IPS-20b (cell line): Measurements from ENCODE around the gene STAM2.
A peak's percentile ranks its signal among the peaks of the same experiment; 100 is the strongest.
"Not testable (repeated sequence)": the region's sequence is repeated elsewhere in the genome, so short reads cannot be mapped to it uniquely, and the experiment has no call there.

ENCODE experiments used
- H3K27ac ChIP-seq: one replicate; pipeline ENCODE4 v1.5.1; 2013; ENCODE audit warnings: low read length
- H3K27me3 ChIP-seq: 2 replicates; pipeline ENCODE4 v1.6.1; 2013; ENCODE audit warnings: mild to moderate bottlenecking, low read length, inconsistent platforms; ENCODE audit not compliant: insufficient read depth
- H3K36me3 ChIP-seq: 2 replicates; pipeline ENCODE4 v1.6.1; 2013; ENCODE audit warnings: low read depth, mild to moderate bottlenecking, inconsistent platforms, low read length, moderate library complexity; ENCODE audit not compliant: insufficient read depth
- H3K4me1 ChIP-seq: 2 replicates; pipeline ENCODE4 v1.6.1; 2013; ENCODE audit warnings: mild to moderate bottlenecking, control low read depth, inconsistent platforms, low read length, moderate library complexity; ENCODE audit not compliant: insufficient read depth
- H3K4me3 ChIP-seq: 2 replicates; pipeline ENCODE4 v1.5.1; 2013; ENCODE audit warnings: mild to moderate bottlenecking, low read length, inconsistent platforms
- H3K9ac ChIP-seq: 2 replicates; pipeline ENCODE4 v1.6.1; 2013; ENCODE audit warnings: low read depth, mild to moderate bottlenecking, inconsistent platforms, low read length, moderate library complexity
- H3K9me3 ChIP-seq: 2 replicates; pipeline ENCODE4 v1.6.1; 2013; ENCODE audit warnings: mild to moderate bottlenecking, low read depth, low read length, inconsistent platforms; ENCODE audit not compliant: insufficient read depth

STAM2 gene

DNA sequence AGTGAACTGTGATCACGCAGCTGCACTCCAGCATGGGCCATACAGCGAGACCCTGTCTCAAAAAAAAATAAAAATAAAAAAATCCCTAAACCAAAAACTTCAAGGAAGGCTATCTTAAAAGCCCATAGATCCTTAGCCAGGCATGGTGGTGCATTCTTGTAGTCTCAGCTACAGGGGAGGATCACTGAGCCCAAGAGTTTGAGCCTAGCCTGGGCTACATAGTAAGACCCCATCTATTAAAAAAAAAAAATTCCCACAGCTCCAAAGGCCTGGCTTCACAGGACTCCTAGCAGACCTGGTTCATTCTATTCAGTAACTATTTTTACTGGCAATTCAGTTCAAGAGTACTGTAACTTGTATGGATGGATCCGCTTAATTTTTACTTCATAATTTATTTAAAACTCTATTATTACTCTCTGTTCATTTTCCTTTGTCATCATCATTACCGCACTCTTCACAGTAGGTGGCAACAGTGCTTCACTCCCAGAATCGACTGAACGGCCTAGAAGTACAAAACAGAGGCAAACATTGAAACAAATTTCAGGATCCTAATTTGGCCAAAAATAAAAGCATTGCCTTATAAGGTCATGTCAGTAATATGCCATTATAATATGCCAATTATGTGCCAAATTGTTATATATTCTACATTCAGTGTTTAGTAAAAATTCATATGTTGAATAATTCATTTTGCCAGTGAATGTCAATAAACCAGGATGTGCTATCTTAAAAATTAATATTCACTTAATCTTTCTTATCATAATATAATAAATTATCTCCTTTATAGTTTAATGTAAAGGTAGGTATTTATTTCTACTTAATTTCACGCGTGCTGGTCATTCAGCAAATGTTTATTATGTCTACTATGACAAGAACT, 14.3 kb upstream of the STAM2 start:
- Histone ChIP-seq H3K36me3 (no peaks in the 10 kb centered on the region), H3K9me3 (peaks cover 2% of the 10 kb centered on the region; the same call in 1 of the 2 replicates), H3K4me3 (no peak overlapping the region)

DNA sequence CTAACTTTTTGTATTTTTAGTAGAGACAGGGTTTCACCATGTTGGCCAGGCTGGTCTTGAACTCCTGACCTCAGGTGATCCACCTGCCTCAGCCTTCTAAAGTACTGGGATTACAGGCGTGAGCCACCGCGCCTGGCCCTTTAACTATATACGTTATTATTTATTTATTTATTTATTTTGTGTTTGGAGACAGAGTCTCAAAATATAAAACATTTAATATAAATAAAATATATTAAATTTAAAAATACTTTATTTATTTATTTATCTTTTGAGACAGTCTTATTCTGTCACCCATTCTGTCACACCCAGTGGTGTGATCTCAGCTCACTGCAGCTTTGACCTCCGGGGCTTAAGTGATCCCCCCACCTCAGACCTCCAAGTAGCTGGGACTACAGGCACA, 11.2 kb upstream of the STAM2 start:
- H3K4me1 ChIP-seq, H3K27ac ChIP-seq, H3K36me3 ChIP-seq, H3K9ac ChIP-seq, H3K4me3 ChIP-seq: not testable (repeated sequence)
- peaks cover 15% of the 10 kb centered on the region for H3K9me3 ChIP-seq
- peaks cover 33% of the 10 kb centered on the region for H3K27me3 ChIP-seq

More for the DNA sequence above, 14.3 kb upstream of the STAM2 start:
- no peak overlapping the region for H3K27ac ChIP-seq
- no peak overlapping the region for H3K9ac ChIP-seq
- no peaks in the 10 kb centered on the region for H3K4me1 ChIP-seq
- peaks cover 10% of the 10 kb centered on the region for H3K27me3 ChIP-seq

- no peak overlapping the region for H3K27ac ChIP-seq
- no peak overlapping the region for H3K4me3 ChIP-seq
- H3K36me3 ChIP-seq: no peaks in the 10 kb centered on the region
- H3K9me3 ChIP-seq: peaks cover 15% of the 10 kb centered on the region
- H3K4me1 ChIP-seq: no peaks in the 10 kb centered on the region
- peaks cover 35% of the 10 kb centered on the region for H3K27me3 ChIP-seq
- no peak overlapping the region for H3K9ac ChIP-seq
Measured at GRCh38 chr2:152186262-152186661, 10.7 kb upstream of the STAM2 start.

DNA sequence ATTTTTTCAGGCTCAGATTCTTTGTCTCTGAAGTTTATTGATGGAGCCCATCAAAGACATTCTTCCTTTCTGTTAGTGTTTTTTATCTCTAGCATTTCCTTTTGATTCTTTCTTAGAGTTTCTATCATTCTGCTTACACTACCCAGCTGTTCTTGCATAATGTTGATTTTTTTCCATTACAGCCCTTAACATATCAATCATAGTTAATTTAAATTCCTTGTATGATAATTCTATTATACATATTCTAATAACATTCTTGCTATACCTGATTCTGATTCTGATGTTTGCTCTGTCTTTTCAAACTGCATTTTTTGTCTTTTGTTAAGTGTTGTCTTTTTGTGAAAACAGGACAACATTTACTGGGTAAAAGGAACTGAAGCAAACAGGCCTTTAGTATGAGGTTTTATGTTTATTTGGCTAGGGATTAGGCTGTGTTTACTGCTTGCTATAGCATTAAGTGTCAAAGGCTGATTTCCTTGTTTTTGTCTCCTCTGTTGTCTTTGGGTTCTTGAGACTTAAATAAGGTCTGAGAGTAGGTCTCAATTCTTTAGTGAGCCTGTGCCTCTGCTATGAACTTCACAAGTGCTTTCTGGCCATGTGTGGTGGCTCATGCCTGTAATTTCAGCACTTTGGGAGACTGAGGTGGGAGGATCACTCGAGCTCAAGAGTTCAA, 8.0 kb upstream of the STAM2 start:
- Histone ChIP-seq H3K27ac (no peak overlapping the region), H3K27me3 (peaks cover 35% of the 10 kb centered on the region), H3K9me3 (peaks cover 26% of the 10 kb centered on the region), H3K4me1 (no peaks in the 10 kb centered on the region), H3K9ac (no peak overlapping the region), H3K36me3 (no peaks in the 10 kb centered on the region), H3K4me3 (no peak overlapping the region)

DNA sequence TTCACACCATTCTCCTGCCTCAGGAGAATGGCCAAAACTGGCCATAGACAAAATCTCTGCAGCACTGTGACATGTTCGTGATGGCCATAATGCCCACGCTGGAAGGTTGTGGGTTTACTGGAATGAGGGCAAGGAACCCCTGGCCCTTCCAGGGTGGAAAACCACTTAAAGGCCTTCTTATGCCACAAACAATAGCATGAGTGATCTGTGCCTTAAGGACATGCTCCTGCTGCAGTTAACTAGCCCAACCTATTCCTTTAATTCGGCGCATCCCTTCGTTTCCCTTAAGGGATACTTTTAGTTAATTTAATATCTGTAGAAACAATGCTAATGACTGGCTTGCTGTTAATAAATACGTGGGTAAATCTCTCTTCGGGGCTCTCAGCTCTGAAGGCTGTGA, 2.1 kb upstream of the STAM2 start:
- not testable (repeated sequence) for H3K4me3 ChIP-seq, H3K4me1 ChIP-seq, H3K27ac ChIP-seq, H3K36me3 ChIP-seq, H3K9ac ChIP-seq
- peaks cover 18% of the 10 kb centered on the region; the same call in 1 of the 2 replicates for H3K27me3 ChIP-seq
- H3K9me3 ChIP-seq: peaks cover 13% of the 10 kb centered on the region; the same call in 1 of the 2 replicates

DNA sequence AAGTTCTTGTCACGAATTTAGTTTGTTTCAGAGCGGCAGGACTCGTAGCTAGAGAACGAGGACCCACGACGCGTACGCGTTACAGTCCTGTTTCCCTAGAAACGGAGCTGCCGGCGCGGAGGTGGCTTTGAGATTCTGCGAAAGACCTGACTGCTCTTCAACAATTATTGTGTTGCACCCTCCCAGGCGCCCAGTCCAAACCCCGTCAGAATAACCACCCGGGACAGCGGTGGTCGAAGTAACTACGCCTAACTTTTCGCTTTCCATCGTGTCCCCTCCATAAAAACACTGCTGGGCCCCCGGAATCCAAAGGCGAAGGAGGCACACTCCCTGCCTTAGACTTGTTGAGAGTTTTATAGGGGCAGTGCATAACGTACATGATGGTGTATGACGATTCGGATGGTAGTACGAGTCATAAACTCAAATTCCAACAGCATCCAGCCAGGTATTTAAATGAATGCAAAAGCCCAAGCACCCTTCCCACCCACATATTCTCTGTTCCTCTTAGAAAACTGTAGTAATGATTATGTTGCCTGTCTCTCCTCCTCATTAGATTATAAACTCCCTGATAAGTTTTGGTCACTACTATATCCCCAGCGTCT, 651 bp upstream of the STAM2 start:
- H3K4me1 ChIP-seq: no peaks in the 10 kb centered on the region
- peaks cover 7% of the 10 kb centered on the region; the same call in 1 of the 2 replicates for H3K27me3 ChIP-seq
- no peaks in the 10 kb centered on the region for H3K36me3 ChIP-seq
- H3K9me3 ChIP-seq: peaks cover 11% of the 10 kb centered on the region; the same call in 1 of the 2 replicates
- no peak overlapping the region for H3K27ac ChIP-seq
- H3K9ac ChIP-seq: peak overlapping the region; percentile 85; the same call in 1 of the 2 replicates
- peak overlapping the region; percentile 93 for H3K4me3 ChIP-seq

GRCh38 chr2:152175012-152175367, 573 bp downstream of the STAM2 start:
- Histone ChIP-seq H3K9ac (peak overlapping the region; percentile 85), H3K27ac (peak overlapping the region; percentile 83), H3K4me3 (peak overlapping the region; percentile 93)

DNA sequence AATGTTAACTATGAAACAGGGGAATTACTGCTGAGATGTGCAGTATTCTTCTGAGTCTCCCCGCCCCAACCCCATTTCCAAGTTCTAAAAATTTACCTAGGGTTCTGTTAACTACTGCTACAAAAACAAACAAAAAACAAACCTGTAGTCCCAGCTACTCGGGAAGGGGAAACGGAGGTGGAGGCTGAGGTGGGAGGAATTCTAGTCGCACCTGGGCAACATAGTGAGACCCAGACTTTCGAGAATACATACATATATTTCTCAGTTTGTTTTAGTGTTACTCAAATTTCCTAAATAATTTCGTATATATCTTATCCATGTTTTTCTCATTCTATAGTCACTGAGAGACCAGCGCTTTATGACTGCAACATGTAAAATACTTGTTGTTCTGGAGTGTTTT, 989 bp downstream of the STAM2 start:
- peak overlapping the region; percentile 93 for H3K4me3 ChIP-seq
- H3K4me1 ChIP-seq: no peaks in the 10 kb centered on the region
- H3K27me3 ChIP-seq: peaks cover 7% of the 10 kb centered on the region; the same call in 1 of the 2 replicates
- H3K36me3 ChIP-seq: no peaks in the 10 kb centered on the region
- H3K9ac ChIP-seq: peak overlapping the region; percentile 85; the same call in 1 of the 2 replicates
- no peak overlapping the region for H3K27ac ChIP-seq
- H3K9me3 ChIP-seq: no peaks in the 10 kb centered on the region

More at GRCh38 chr2:152175012-152175367, 573 bp downstream of the STAM2 start:
- Histone ChIP-seq H3K9me3 (0 out of 2 replicates have a peak, but pooled peaks cover 2% of the 10 kb centered on the region), H3K36me3 (no peaks in the 10 kb centered on the region), H3K4me1 (no peaks in the 10 kb centered on the region), H3K27me3 (peaks cover 7% of the 10 kb centered on the region; the same call in 1 of the 2 replicates)

GRCh38 chr2:152173831-152174230, 1.7 kb downstream of the STAM2 start:
- no peak overlapping the region for H3K9ac ChIP-seq
- H3K4me1 ChIP-seq: no peaks in the 10 kb centered on the region
- H3K4me3 ChIP-seq: no peak overlapping the region
- no peak overlapping the region for H3K27ac ChIP-seq
- no peaks in the 10 kb centered on the region for H3K9me3 ChIP-seq
- H3K27me3 ChIP-seq: peaks cover 7% of the 10 kb centered on the region; the same call in 1 of the 2 replicates
- H3K36me3 ChIP-seq: no peaks in the 10 kb centered on the region

DNA sequence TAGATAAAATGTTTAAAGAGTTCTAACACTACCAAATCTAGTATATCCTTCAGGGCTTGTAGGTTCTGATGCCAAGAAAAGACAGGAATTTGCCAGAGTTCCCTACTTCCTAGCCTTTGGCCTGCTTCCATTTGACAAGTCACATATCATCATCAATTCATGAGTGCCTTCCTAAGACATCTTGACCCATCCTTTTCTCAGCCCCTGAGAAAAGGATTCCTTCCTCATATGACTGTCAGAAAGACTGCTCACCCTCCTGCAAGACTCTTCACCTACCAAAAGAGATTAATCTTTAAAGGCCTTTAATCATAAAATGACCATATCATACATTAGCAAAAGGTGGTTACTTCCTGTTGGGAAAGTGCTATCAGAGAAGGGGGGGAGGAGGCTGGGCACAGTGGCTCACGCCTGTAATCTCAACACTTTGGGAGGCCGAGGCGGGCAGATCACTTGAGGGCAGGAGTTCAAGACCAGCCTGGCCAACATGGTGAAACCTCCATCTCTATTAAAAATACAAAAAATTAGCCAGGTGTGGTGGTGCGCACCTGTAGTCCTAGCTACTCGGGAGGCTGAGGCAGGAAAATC, 3.3 kb downstream of the STAM2 start:
- H3K4me3 ChIP-seq, H3K36me3 ChIP-seq, H3K9ac ChIP-seq, H3K4me1 ChIP-seq, H3K27ac ChIP-seq, H3K9me3 ChIP-seq, H3K27me3 ChIP-seq: not testable (repeated sequence)

DNA sequence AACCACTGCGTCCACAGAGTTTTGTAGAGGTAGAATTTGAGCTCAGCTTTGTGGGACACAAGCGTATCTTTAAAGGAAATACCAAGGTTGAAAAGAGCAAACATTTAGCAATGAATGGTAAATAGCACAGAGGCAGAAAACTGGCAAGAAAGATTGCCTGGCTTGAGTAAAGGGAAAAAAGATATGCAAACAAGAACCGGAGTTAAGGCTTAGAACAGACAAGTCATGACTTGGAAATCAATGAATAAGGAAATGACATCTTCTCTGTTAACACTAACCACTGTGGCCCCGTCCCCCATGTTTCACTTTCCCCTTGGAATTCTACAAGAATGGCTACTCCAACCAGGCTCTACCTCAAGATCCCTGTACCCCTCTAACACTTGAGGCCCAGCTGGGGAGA, 3.8 kb downstream of the STAM2 start:
- Histone ChIP-seq H3K4me1 (no peaks in the 10 kb centered on the region), H3K9ac (no peak overlapping the region), H3K36me3 (no peaks in the 10 kb centered on the region), H3K9me3 (no peaks in the 10 kb centered on the region), H3K27me3 (peaks cover 4% of the 10 kb centered on the region; the same call in 1 of the 2 replicates), H3K4me3 (no peak overlapping the region), H3K27ac (no peak overlapping the region)
